DND-41 (cell line): ENCODE data around the gene TMEM121B.

Experiments used
- CTCF ChIP-seq: IDR thresholded peaks from 2 replicates; pipeline ENCODE4 v1.5.1; 2012; ENCODE audit warnings: borderline replicate concordance, low read length, moderate library complexity, mild to moderate bottlenecking; ENCODE audit not compliant: poor library complexity, severe bottlenecking; ENCODE audit errors: extremely low read depth
- EZH2 ChIP-seq: IDR thresholded peaks from 3 replicates; pipeline ENCODE4 v1.6.1; 2012; ENCODE audit warnings: borderline replicate concordance, low read depth, mild to moderate bottlenecking, moderate library complexity, low read length, inconsistent platforms; ENCODE audit not compliant: severe bottlenecking

- TF ChIP-seq CTCF, result no peak
- TF ChIP-seq EZH2, result no peak
Observed at GRCh38 chr22:17143826-17144225, 22.7 kb upstream of the TMEM121B start.
